ENCODE data around the gene ZNF784.

- no peak for TF ChIP-seq CTCF (IDR thresholded peaks at IDR 0.05)
- TF ChIP-seq E2F6 (IDR thresholded peaks at IDR 0.05; ENCODE audit: borderline replicate concordance, low read depth), result no peak
- TF ChIP-seq ZC3H11A (IDR thresholded peaks at IDR 0.05), result no peak
Observed at GRCh38 chr19:55603581-55604292, 20.6 kb downstream of the ZNF784 start.

All from A549 (cell line).